Stomach (tissue), 4 donors: ENCODE measurements around the gene WWC2.

ENCODE experiments used
- POLR2A ChIP-seq, 4 donors: fragments of 450-650 bp; IDR thresholded peaks; one replicate each; pipeline ENCODE4 v1.6.1; 2016; ENCODE audit warnings: antibody characterized with exemption in 4 of 4, control low read depth in 2 of 4, mild to moderate bottlenecking in 1 of 4, moderate library complexity in 1 of 4
- POLR2AphosphoS5 ChIP-seq, 3 donors: sonication (generic); formaldehyde crosslinking; IDR thresholded peaks; one replicate each; pipeline ENCODE4 v1.6.1; 2016; ENCODE audit warnings: antibody characterized with exemption in 3 of 3
- TF ChIP-seq, protein P1 (sequence below), 7 experiments: fragments of 450-650 bp in 4 of 7; fragments of 200-600 bp in 3 of 7; sonication (generic) in 3 of 7; IDR thresholded peaks; one replicate each; pipeline ENCODE4 v1.5.1; 2016 to 2019; ENCODE audit warnings: antibody characterized with exemption in 7 of 7, control low read depth in 2 of 7, mild to moderate bottlenecking in 1 of 7

DNA sequence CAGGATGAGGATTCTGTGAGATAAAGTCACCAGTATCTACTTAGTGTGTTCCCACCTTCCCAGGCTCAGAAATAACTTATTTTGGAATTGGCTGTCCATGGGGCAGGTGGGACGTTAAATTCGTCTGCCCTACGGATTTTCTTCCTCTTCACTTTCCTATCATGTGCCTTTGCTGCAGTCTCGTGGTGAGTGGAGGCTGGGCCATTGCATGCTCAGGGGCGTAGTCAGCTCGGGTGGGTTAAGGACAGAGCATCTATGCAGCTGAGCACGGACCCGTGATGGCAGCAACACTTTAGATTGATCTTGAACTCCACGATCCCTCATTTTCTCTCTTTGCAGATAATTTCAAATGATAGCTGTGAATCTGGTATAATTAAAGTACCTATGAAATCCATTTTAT, 169.5 kb downstream of the WWC2 start:
- TF ChIP-seq, protein P1, sequence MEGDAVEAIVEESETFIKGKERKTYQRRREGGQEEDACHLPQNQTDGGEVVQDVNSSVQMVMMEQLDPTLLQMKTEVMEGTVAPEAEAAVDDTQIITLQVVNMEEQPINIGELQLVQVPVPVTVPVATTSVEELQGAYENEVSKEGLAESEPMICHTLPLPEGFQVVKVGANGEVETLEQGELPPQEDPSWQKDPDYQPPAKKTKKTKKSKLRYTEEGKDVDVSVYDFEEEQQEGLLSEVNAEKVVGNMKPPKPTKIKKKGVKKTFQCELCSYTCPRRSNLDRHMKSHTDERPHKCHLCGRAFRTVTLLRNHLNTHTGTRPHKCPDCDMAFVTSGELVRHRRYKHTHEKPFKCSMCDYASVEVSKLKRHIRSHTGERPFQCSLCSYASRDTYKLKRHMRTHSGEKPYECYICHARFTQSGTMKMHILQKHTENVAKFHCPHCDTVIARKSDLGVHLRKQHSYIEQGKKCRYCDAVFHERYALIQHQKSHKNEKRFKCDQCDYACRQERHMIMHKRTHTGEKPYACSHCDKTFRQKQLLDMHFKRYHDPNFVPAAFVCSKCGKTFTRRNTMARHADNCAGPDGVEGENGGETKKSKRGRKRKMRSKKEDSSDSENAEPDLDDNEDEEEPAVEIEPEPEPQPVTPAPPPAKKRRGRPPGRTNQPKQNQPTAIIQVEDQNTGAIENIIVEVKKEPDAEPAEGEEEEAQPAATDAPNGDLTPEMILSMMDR (IDR thresholded peaks at IDR 0.05) = no peak
- no peak for TF ChIP-seq POLR2AphosphoS5 (IDR thresholded peaks at IDR 0.05)
- TF ChIP-seq POLR2A (IDR thresholded peaks at IDR 0.05) = no peak
